GM23338 (cell line): Measurements from ENCODE around the gene CDCP1. TPM values are rescaled to one million over a fixed set of nuclear protein-coding genes. Genes with fewer than 3 reads are reported as not detected.

Experiments used
- ATAC-seq: fragments of 200-7000 bp; cut with Tn5 transposase; 3 replicates; pipeline ENCODE4 v1.9.1; 2020
- DNase-seq: peaks from one replicate; pipeline ENCODE4 v3.0.0-alpha.2; 2015; ENCODE audit warnings: low spot score
- H2AFZ ChIP-seq: fragments of 200-600 bp; sonication (generic); 2 replicates; pipeline ENCODE4 v1.8.0; 2016; ENCODE audit warnings: antibody characterized with exemption, mild to moderate bottlenecking, moderate library complexity
- H3F3A ChIP-seq: fragments of 200-600 bp; sonication (generic); replicated peaks from 2 replicates; pipeline ENCODE4 v1.8.0; 2017; ENCODE audit warnings: antibody characterized with exemption, mixed run types, low read depth
- H3K27ac ChIP-seq: fragments of 200-600 bp; sonication (generic); 2 replicates; pipeline ENCODE4 v1.6.1; 2016; ENCODE audit warnings: low read depth
- H3K27me3 ChIP-seq: fragments of 200-600 bp; sonication (generic); 2 replicates; pipeline ENCODE4 v1.8.0; 2016; ENCODE audit warnings: mild to moderate bottlenecking, mixed run types, moderate library complexity; ENCODE audit not compliant: insufficient read depth
- H3K36me3 ChIP-seq: fragments of 200-600 bp; sonication (generic); 2 replicates; pipeline ENCODE4 v1.8.0; 2016; ENCODE audit warnings: mild to moderate bottlenecking; ENCODE audit not compliant: insufficient read depth
- H3K4me1 ChIP-seq: fragments of 200-600 bp; sonication (generic); 2 replicates; pipeline ENCODE4 v1.8.0; 2016; ENCODE audit warnings: mild to moderate bottlenecking, moderate library complexity; ENCODE audit not compliant: insufficient read depth
- H3K4me2 ChIP-seq: fragments of 200-600 bp; sonication (generic); 2 replicates; pipeline ENCODE4 v1.7.1; 2017; ENCODE audit warnings: mixed run types
- H3K4me3 ChIP-seq: fragments of 200-600 bp; sonication (generic); 2 replicates; pipeline ENCODE4 v1.6.1; 2016; ENCODE audit warnings: mixed run types
- H3K79me2 ChIP-seq: fragments of 200-600 bp; sonication (generic); replicated peaks from 2 replicates; pipeline ENCODE4 v1.8.0; 2017; ENCODE audit warnings: mild to moderate bottlenecking; ENCODE audit not compliant: insufficient read depth
- H3K9me2 ChIP-seq: fragments of 200-600 bp; sonication (generic); 2 replicates; pipeline ENCODE4 v1.8.0; 2017; ENCODE audit not compliant: insufficient read depth
- H4K20me1 ChIP-seq: fragments of 200-600 bp; sonication (generic); replicated peaks from 2 replicates; pipeline ENCODE4 v1.8.0; 2017; ENCODE audit warnings: mild to moderate bottlenecking; ENCODE audit not compliant: insufficient read depth
- H3K27ac Mint-ChIP-seq: 2 replicates; pipeline ENCODE4 v1.8.0; 2020; ENCODE audit warnings: inconsistent platforms, mild to moderate bottlenecking, moderate library complexity, mixed read lengths
- H3K27me3 Mint-ChIP-seq: 3 replicates; pipeline ENCODE4 v1.8.0; 2022; ENCODE audit warnings: low read depth, mild to moderate bottlenecking, moderate library complexity, mixed read lengths, inconsistent platforms; ENCODE audit not compliant: insufficient read depth, poor library complexity
- H3K36me3 Mint-ChIP-seq: 3 replicates; pipeline ENCODE4 v1.8.0; 2021; ENCODE audit warnings: low read depth, mild to moderate bottlenecking, inconsistent platforms, moderate library complexity, mixed read lengths
- H3K4me1 Mint-ChIP-seq: 3 replicates; pipeline ENCODE4 v1.8.0; 2020; ENCODE audit warnings: mild to moderate bottlenecking, inconsistent platforms, mixed read lengths
- H3K4me3 Mint-ChIP-seq: 3 replicates; pipeline ENCODE4 v1.8.0; 2021; ENCODE audit warnings: moderate library complexity, mild to moderate bottlenecking, inconsistent platforms, mixed read lengths
- H3K9me3 Mint-ChIP-seq: 3 replicates; pipeline ENCODE4 v1.8.0; 2020; ENCODE audit warnings: moderate library complexity, mild to moderate bottlenecking, inconsistent platforms, mixed read lengths
- CREB1 ChIP-seq: fragments of 250-450 bp; sonication (Bioruptor Pico); IDR thresholded peaks from 2 replicates; pipeline ENCODE4 v1.5.0; 2020; ENCODE audit warnings: low read depth, mild to moderate bottlenecking, moderate library complexity
- EZH2 ChIP-seq: fragments of 200-600 bp; sonication (generic); IDR thresholded peaks from one replicate; pipeline ENCODE4 v1.8.0; 2017; ENCODE audit warnings: antibody characterized with exemption, mild to moderate bottlenecking, low read depth; ENCODE audit not compliant: unreplicated experiment
- NANOG ChIP-seq: IDR thresholded peaks from 2 replicates; pipeline ENCODE4 v1.6.1; 2016; ENCODE audit warnings: antibody characterized with exemption, borderline replicate concordance
- POLR2AphosphoS5 ChIP-seq: IDR thresholded peaks from 2 replicates; pipeline ENCODE4 v1.6.1; 2016; ENCODE audit warnings: antibody characterized with exemption, low read depth
- STAT1 ChIP-seq: IDR thresholded peaks from one replicate; pipeline ENCODE4 v1.6.1; 2016; ENCODE audit warnings: antibody characterized with exemption; ENCODE audit not compliant: unreplicated experiment
- ZNF114 ChIP-seq: fragments of 250-450 bp; sonication (Bioruptor Pico); IDR thresholded peaks from 2 replicates; pipeline ENCODE4 v1.5.0; 2020; ENCODE audit warnings: mild to moderate bottlenecking, moderate library complexity
- ZNF331 ChIP-seq: fragments of 250-450 bp; sonication (Bioruptor Pico); IDR thresholded peaks from 2 replicates; pipeline ENCODE4 v1.5.0; 2020; ENCODE audit warnings: low read depth, mild to moderate bottlenecking, moderate library complexity
- polyA plus RNA-seq: library from polyadenylated mRNA; unstranded; fragments of >200 nt; fragmentation: Nextera tagmentation; extraction: Ambion mirVana; gene quantifications from 2 replicates; pipeline ENCODE4 v1.2.1, GENCODE V29; 2016
- total RNA-seq: library from RNA; depleted of rRNA; stranded (reverse); fragments of >200 nt; shearing (Covaris generic); gene quantifications from 2 replicates; pipeline ENCODE4 v1.2.3, GENCODE V29; 2014
- TF ChIP-seq, protein P1 (sequence below): IDR thresholded peaks from 2 replicates; pipeline ENCODE4 v1.6.1; 2016; ENCODE audit warnings: antibody characterized with exemption
- TF ChIP-seq, protein P2 (sequence below): fragments of 250-450 bp; sonication (Bioruptor Pico); IDR thresholded peaks from 2 replicates; pipeline ENCODE4 v1.5.0; 2020; ENCODE audit warnings: mild to moderate bottlenecking, moderate library complexity
- TF ChIP-seq, protein P3 (sequence below): IDR thresholded peaks from one replicate; pipeline ENCODE4 v1.6.1; 2018; ENCODE audit warnings: antibody characterized with exemption; ENCODE audit not compliant: unreplicated experiment
- TF ChIP-seq, protein P4 (sequence below), 2 experiments: fragments of 200-600 bp in 1 of 2; sonication (generic) in 1 of 2; conservative IDR thresholded peaks; 2 replicates each; pipeline versions ENCODE4 v1.5.1 to v1.6.1; 2016 to 2017; ENCODE audit warnings: antibody characterized with exemption in 2 of 2, low read depth in 2 of 2, mild to moderate bottlenecking in 2 of 2, moderate library complexity in 1 of 2

The CDCP1 gene
- total and polyA plus RNA-seq, 2 experiments from 2014 or later: 7.7 to 20.1 TPM

DNA sequence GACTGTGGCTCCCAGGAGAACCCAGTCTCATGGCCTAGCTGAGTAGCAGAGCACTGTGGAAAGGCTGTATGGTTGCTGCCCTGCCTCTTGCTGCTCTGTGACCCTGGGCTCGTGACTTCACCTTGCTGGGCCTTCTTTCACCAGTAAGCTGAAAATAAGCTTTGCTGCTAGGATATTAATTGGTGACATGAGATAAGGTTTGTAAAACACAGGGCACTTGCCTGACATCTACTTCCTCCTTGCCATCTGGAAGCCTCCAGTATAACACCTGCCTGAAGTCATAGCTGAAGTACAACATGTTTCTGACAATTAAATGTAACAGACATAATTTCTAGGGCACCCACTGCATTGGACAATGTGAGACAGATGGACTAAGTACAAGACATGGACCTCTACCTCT is 66.5 kb downstream of the CDCP1 start:
- TF ChIP-seq CREB1 (CRISPR knock-in tag): no peak
- no peak for TF ChIP-seq ZNF331
- TF ChIP-seq POLR2AphosphoS5: no peak
- no peak for TF ChIP-seq STAT1
- TF ChIP-seq, protein P1, sequence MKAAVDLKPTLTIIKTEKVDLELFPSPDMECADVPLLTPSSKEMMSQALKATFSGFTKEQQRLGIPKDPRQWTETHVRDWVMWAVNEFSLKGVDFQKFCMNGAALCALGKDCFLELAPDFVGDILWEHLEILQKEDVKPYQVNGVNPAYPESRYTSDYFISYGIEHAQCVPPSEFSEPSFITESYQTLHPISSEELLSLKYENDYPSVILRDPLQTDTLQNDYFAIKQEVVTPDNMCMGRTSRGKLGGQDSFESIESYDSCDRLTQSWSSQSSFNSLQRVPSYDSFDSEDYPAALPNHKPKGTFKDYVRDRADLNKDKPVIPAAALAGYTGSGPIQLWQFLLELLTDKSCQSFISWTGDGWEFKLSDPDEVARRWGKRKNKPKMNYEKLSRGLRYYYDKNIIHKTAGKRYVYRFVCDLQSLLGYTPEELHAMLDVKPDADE: no peak
- TF ChIP-seq, protein P2, sequence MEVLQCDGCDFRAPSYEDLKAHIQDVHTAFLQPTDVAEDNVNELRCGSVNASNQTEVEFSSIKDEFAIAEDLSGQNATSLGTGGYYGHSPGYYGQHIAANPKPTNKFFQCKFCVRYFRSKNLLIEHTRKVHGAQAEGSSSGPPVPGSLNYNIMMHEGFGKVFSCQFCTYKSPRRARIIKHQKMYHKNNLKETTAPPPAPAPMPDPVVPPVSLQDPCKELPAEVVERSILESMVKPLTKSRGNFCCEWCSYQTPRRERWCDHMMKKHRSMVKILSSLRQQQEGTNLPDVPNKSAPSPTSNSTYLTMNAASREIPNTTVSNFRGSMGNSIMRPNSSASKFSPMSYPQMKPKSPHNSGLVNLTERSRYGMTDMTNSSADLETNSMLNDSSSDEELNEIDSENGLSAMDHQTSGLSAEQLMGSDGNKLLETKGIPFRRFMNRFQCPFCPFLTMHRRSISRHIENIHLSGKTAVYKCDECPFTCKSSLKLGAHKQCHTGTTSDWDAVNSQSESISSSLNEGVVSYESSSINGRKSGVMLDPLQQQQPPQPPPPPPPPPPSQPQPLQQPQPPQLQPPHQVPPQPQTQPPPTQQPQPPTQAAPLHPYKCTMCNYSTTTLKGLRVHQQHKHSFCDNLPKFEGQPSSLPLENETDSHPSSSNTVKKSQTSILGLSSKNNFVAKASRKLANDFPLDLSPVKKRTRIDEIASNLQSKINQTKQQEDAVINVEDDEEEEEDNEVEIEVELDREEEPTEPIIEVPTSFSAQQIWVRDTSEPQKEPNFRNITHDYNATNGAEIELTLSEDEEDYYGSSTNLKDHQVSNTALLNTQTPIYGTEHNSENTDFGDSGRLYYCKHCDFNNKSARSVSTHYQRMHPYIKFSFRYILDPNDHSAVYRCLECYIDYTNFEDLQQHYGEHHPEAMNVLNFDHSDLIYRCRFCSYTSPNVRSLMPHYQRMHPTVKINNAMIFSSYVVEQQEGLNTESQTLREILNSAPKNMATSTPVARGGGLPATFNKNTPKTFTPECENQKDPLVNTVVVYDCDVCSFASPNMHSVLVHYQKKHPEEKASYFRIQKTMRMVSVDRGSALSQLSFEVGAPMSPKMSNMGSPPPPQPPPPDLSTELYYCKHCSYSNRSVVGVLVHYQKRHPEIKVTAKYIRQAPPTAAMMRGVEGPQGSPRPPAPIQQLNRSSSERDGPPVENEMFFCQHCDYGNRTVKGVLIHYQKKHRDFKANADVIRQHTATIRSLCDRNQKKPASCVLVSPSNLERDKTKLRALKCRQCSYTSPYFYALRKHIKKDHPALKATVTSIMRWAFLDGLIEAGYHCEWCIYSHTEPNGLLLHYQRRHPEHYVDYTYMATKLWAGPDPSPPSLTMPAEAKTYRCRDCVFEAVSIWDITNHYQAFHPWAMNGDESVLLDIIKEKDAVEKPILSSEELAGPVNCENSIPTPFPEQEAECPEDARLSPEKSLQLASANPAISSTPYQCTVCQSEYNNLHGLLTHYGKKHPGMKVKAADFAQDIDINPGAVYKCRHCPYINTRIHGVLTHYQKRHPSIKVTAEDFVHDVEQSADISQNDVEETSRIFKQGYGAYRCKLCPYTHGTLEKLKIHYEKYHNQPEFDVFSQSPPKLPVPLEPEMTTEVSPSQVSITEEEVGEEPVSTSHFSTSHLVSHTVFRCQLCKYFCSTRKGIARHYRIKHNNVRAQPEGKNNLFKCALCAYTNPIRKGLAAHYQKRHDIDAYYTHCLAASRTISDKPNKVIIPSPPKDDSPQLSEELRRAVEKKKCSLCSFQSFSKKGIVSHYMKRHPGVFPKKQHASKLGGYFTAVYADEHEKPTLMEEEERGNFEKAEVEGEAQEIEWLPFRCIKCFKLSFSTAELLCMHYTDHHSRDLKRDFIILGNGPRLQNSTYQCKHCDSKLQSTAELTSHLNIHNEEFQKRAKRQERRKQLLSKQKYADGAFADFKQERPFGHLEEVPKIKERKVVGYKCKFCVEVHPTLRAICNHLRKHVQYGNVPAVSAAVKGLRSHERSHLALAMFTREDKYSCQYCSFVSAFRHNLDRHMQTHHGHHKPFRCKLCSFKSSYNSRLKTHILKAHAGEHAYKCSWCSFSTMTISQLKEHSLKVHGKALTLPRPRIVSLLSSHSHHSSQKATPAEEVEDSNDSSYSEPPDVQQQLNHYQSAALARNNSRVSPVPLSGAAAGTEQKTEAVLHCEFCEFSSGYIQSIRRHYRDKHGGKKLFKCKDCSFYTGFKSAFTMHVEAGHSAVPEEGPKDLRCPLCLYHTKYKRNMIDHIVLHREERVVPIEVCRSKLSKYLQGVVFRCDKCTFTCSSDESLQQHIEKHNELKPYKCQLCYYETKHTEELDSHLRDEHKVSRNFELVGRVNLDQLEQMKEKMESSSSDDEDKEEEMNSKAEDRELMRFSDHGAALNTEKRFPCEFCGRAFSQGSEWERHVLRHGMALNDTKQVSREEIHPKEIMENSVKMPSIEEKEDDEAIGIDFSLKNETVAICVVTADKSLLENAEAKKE (CRISPR knock-in tag): no peak
- TF ChIP-seq ZNF114 (CRISPR knock-in tag): no peak
- TF ChIP-seq, protein P3, sequence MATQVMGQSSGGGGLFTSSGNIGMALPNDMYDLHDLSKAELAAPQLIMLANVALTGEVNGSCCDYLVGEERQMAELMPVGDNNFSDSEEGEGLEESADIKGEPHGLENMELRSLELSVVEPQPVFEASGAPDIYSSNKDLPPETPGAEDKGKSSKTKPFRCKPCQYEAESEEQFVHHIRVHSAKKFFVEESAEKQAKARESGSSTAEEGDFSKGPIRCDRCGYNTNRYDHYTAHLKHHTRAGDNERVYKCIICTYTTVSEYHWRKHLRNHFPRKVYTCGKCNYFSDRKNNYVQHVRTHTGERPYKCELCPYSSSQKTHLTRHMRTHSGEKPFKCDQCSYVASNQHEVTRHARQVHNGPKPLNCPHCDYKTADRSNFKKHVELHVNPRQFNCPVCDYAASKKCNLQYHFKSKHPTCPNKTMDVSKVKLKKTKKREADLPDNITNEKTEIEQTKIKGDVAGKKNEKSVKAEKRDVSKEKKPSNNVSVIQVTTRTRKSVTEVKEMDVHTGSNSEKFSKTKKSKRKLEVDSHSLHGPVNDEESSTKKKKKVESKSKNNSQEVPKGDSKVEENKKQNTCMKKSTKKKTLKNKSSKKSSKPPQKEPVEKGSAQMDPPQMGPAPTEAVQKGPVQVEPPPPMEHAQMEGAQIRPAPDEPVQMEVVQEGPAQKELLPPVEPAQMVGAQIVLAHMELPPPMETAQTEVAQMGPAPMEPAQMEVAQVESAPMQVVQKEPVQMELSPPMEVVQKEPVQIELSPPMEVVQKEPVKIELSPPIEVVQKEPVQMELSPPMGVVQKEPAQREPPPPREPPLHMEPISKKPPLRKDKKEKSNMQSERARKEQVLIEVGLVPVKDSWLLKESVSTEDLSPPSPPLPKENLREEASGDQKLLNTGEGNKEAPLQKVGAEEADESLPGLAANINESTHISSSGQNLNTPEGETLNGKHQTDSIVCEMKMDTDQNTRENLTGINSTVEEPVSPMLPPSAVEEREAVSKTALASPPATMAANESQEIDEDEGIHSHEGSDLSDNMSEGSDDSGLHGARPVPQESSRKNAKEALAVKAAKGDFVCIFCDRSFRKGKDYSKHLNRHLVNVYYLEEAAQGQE: no peak
- TF ChIP-seq, protein P4, sequence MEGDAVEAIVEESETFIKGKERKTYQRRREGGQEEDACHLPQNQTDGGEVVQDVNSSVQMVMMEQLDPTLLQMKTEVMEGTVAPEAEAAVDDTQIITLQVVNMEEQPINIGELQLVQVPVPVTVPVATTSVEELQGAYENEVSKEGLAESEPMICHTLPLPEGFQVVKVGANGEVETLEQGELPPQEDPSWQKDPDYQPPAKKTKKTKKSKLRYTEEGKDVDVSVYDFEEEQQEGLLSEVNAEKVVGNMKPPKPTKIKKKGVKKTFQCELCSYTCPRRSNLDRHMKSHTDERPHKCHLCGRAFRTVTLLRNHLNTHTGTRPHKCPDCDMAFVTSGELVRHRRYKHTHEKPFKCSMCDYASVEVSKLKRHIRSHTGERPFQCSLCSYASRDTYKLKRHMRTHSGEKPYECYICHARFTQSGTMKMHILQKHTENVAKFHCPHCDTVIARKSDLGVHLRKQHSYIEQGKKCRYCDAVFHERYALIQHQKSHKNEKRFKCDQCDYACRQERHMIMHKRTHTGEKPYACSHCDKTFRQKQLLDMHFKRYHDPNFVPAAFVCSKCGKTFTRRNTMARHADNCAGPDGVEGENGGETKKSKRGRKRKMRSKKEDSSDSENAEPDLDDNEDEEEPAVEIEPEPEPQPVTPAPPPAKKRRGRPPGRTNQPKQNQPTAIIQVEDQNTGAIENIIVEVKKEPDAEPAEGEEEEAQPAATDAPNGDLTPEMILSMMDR (conservative IDR thresholded peaks at IDR 0.05; ENCODE audit: low read depth in 2 of 2): no peak
- no peak for TF ChIP-seq EZH2
- TF ChIP-seq NANOG: no peak
- ATAC-seq (no peak), DNase-seq (no peak)
- H3K27me3 ChIP-seq: no peaks in the 10 kb centered on the region
- Mint-ChIP-seq H3K4me3 (no peak overlapping the region), H3K27me3 (peaks cover 5% of the 10 kb centered on the region), H3K36me3 (peaks cover 4% of the 10 kb centered on the region; the same call in 2 of the 3 replicates), H3K4me1 (no peaks in the 10 kb centered on the region), H3K9me3 (no peaks in the 10 kb centered on the region; the same call in 2 of the 3 replicates), H3K27ac (no peak overlapping the region)
- H3F3A ChIP-seq: no peaks in the 10 kb centered on the region
- H2AFZ ChIP-seq: no peak overlapping the region
- no peaks in the 10 kb centered on the region for H4K20me1 ChIP-seq
- no peak overlapping the region for H3K4me3 ChIP-seq
- H3K79me2 ChIP-seq: no peaks in the 10 kb centered on the region
- H3K4me1 ChIP-seq: no peaks in the 10 kb centered on the region; the same call in 1 of the 2 replicates
- H3K9me2 ChIP-seq: peaks cover 3% of the 10 kb centered on the region; the same call in 1 of the 2 replicates
- no peak overlapping the region for H3K4me2 ChIP-seq
- no peak overlapping the region for H3K27ac ChIP-seq
- H3K36me3 ChIP-seq: peaks cover under 1% of the 10 kb centered on the region; the same call in 1 of the 2 replicates
